HepG2 (cell line): Measurements from ENCODE around the gene NPAS2. TPM values are rescaled to one million over a fixed set of nuclear protein-coding genes. Genes with fewer than 3 reads are reported as not detected.
A peak's percentile ranks its signal among the peaks of the same experiment; 100 is the strongest.

Experiments
- MAFK ChIP-seq, 2 experiments: IDR thresholded peaks in 1 of 2; conservative IDR thresholded peaks in 1 of 2; 2 replicates each; pipeline ENCODE4 v1.6.1; 2011; ENCODE audit warnings: improper control_type of control experiment in 2 of 2, low read length in 2 of 2
- RBM22 ChIP-seq: fragments of 200-400 bp; formaldehyde crosslinking; optimal IDR thresholded peaks from 2 replicates; pipeline ENCODE3; 2017; ENCODE audit warnings: mild to moderate bottlenecking, low read length, moderate library complexity
- YEATS4 ChIP-seq: sonication (generic); formaldehyde crosslinking; IDR thresholded peaks from 2 replicates; pipeline ENCODE4 v1.4.0; 2020; ENCODE audit warnings: missing genetic modification reagents, borderline replicate concordance
- ZFP62 ChIP-seq: sonication (generic); formaldehyde crosslinking; IDR thresholded peaks from 2 replicates; pipeline ENCODE4 v1.4.0; 2020; ENCODE audit warnings: missing genetic modification reagents
- polyA plus RNA-seq, 8 experiments: library from polyadenylated mRNA; depleted of rRNA in 3 of 8; stranded (reverse) in 7 of 8; unstranded in 1 of 8; fragments of >200 nt; fragmentation: Illumina TruSeq in 4 of 8; extraction: Trizol in 4 of 8; gene quantifications; 2 replicates each; pipeline versions ENCODE4 v1.2.1 to v1.2.3, GENCODE V29; 2011 to 2016; ENCODE audit warnings: low read depth in 4 of 8, missing spikeins in 1 of 8, mixed read lengths in 1 of 8; ENCODE audit not compliant: insufficient read depth in 1 of 8
- total RNA-seq, 5 experiments: library from RNA; depleted of rRNA; stranded (reverse); fragments of >200 nt; fragmentation: Illumina TruSeq; extraction: Trizol; gene quantifications; 2 replicates each; pipeline ENCODE4 v1.2.3, GENCODE V29; 2016; ENCODE audit warnings: low read depth in 1 of 5
- TF ChIP-seq, protein P1 (sequence below): sonication (generic); formaldehyde crosslinking; IDR thresholded peaks from 2 replicates; pipeline ENCODE4 v1.5.1; 2020; ENCODE audit warnings: mild to moderate bottlenecking, missing genetic modification reagents, moderate library complexity
- TF ChIP-seq, protein P2 (sequence below): sonication (generic); formaldehyde crosslinking; IDR thresholded peaks from 2 replicates; pipeline ENCODE4 v1.4.0; 2020; ENCODE audit warnings: missing genetic modification reagents

Gene NPAS2
- total and polyA plus RNA-seq, 2 of the 13 experiments (the other 11 are each of a cell fraction or from before 2014, with no cell fraction given), result 14.8 to 37.5 TPM

DNA sequence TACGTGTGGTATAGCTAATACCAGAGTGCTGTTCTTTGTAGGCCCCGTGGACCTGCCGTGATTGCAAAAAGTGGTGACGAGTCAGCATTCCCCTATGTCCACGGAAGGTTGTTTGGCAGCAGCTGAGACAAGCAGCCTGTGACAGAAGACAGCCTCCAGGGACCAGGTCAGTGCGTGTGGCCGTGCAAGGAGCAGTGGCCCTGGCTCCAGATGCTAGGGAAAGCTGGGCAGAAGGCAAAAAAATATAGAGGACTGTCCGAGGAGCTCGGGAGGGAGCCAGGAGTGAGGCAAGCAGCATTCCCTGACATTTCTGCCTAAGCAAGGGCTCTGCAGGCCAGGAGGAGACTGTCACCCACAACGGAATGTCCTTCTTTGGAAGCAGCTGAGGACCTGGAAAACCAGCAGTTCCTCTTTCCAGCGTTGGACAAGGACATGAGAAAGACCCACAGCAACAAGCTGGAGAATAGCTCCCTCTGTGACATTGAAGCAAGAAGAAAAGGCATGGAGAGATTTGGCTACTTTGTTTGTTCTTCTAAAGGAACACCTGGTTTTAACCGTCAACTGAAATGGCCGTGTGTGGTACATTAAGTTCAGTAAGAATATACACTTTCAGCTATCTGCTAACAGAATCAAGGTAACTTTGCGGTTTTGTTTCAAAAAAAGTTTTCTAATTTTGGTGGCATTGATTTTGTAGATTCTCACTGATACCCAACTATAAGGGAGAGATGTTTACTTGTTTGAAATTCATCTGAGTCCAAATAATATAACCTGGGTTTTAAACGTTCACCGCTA, 58.3 kb downstream of the NPAS2 start (continued):
- TF ChIP-seq, protein P1, sequence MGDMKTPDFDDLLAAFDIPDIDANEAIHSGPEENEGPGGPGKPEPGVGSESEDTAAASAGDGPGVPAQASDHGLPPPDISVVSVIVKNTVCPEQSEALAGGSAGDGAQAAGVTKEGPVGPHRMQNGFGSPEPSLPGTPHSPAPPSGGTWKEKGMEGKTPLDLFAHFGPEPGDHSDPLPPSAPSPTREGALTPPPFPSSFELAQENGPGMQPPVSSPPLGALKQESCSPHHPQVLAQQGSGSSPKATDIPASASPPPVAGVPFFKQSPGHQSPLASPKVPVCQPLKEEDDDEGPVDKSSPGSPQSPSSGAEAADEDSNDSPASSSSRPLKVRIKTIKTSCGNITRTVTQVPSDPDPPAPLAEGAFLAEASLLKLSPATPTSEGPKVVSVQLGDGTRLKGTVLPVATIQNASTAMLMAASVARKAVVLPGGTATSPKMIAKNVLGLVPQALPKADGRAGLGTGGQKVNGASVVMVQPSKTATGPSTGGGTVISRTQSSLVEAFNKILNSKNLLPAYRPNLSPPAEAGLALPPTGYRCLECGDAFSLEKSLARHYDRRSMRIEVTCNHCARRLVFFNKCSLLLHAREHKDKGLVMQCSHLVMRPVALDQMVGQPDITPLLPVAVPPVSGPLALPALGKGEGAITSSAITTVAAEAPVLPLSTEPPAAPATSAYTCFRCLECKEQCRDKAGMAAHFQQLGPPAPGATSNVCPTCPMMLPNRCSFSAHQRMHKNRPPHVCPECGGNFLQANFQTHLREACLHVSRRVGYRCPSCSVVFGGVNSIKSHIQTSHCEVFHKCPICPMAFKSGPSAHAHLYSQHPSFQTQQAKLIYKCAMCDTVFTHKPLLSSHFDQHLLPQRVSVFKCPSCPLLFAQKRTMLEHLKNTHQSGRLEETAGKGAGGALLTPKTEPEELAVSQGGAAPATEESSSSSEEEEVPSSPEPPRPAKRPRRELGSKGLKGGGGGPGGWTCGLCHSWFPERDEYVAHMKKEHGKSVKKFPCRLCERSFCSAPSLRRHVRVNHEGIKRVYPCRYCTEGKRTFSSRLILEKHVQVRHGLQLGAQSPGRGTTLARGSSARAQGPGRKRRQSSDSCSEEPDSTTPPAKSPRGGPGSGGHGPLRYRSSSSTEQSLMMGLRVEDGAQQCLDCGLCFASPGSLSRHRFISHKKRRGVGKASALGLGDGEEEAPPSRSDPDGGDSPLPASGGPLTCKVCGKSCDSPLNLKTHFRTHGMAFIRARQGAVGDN, result peak; percentile 30; the same call in 1 of the 2 replicates
- TF ChIP-seq YEATS4 (CRISPR knock-in tag) (no peak), MAFK (conservative IDR thresholded peaks at IDR 0.05 in 1 of 2, IDR thresholded peaks at IDR 0.05 in 1 of 2; ENCODE audit: low read length in 2 of 2) (peak; percentile 67 to 81), ZFP62 (no peak), RBM22 (peak; percentile 82)
- TF ChIP-seq, protein P2, sequence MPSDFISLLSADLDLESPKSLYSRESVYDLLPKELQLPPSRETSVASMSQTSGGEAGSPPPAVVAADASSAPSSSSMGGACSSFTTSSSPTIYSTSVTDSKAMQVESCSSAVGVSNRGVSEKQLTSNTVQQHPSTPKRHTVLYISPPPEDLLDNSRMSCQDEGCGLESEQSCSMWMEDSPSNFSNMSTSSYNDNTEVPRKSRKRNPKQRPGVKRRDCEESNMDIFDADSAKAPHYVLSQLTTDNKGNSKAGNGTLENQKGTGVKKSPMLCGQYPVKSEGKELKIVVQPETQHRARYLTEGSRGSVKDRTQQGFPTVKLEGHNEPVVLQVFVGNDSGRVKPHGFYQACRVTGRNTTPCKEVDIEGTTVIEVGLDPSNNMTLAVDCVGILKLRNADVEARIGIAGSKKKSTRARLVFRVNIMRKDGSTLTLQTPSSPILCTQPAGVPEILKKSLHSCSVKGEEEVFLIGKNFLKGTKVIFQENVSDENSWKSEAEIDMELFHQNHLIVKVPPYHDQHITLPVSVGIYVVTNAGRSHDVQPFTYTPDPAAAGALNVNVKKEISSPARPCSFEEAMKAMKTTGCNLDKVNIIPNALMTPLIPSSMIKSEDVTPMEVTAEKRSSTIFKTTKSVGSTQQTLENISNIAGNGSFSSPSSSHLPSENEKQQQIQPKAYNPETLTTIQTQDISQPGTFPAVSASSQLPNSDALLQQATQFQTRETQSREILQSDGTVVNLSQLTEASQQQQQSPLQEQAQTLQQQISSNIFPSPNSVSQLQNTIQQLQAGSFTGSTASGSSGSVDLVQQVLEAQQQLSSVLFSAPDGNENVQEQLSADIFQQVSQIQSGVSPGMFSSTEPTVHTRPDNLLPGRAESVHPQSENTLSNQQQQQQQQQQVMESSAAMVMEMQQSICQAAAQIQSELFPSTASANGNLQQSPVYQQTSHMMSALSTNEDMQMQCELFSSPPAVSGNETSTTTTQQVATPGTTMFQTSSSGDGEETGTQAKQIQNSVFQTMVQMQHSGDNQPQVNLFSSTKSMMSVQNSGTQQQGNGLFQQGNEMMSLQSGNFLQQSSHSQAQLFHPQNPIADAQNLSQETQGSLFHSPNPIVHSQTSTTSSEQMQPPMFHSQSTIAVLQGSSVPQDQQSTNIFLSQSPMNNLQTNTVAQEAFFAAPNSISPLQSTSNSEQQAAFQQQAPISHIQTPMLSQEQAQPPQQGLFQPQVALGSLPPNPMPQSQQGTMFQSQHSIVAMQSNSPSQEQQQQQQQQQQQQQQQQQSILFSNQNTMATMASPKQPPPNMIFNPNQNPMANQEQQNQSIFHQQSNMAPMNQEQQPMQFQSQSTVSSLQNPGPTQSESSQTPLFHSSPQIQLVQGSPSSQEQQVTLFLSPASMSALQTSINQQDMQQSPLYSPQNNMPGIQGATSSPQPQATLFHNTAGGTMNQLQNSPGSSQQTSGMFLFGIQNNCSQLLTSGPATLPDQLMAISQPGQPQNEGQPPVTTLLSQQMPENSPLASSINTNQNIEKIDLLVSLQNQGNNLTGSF (CRISPR knock-in tag), result no peak
- TF ChIP-seq, all 625 proteins: peak for 7
